MM.1S (cell line): Measurements from ENCODE around the gene IGFBP2.

Experiments used
- CTCF ChIP-seq: fragments of 300-600 bp; sonication (generic); IDR thresholded peaks from 2 replicates; pipeline ENCODE4 v1.5.1; 2016; ENCODE audit warnings: antibody characterized with exemption, low read length, mixed read lengths
- EZH2 ChIP-seq: fragments of 300-600 bp; sonication (generic); optimal IDR thresholded peaks from 2 replicates; pipeline ENCODE3; 2017; ENCODE audit warnings: low read depth, mild to moderate bottlenecking, antibody characterized with exemption, low read length, mixed read lengths
- EZH2phosphoT487 ChIP-seq: fragments of 300-600 bp; sonication (generic); IDR thresholded peaks from 2 replicates; pipeline ENCODE4 v1.6.1; 2018; ENCODE audit warnings: antibody characterized with exemption, low read length

GRCh38 chr2:216583606-216584005 is 49.6 kb upstream of the IGFBP2 start:
- TF ChIP-seq CTCF (no peak), EZH2phosphoT487 (no peak), EZH2 (no peak)
